ENCODE results near the gene PNMA1.
"Not testable (repeated sequence)": the region's sequence is repeated elsewhere in the genome, so short reads cannot be mapped to it uniquely, and the experiment has no call there.

Gene PNMA1

GRCh38 chr14:73712071-73712506, 2.1 kb downstream of the PNMA1 start:
- FAIRE-seq (peak; percentile 77), DNase-seq (ENCODE audit: insufficient read length, low spot score) (no peak)
- TF ChIP-seq POLR2AphosphoS5 (IDR thresholded peaks at IDR 0.05; ENCODE audit: low read depth, low read length) (no peak), POLR2A (IDR thresholded peaks at IDR 0.05; ENCODE audit: low read depth, low read length) (no peak), POU2F2 (IDR thresholded peaks at IDR 0.05; ENCODE audit: low read depth, low read length) (no peak), PAX5 (IDR thresholded peaks at IDR 0.05; ENCODE audit: insufficient read depth, low read length, severe bottlenecking) (no peak), TAF1 (IDR thresholded peaks at IDR 0.05; ENCODE audit: low read depth, low read length) (no peak), SPI1 (IDR thresholded peaks at IDR 0.05; ENCODE audit: low read depth, low read length) (no peak)

GRCh38 chr14:73710737-73711136, 3.4 kb downstream of the PNMA1 start:
- DNase-seq (ENCODE audit: insufficient read length, low spot score) (no peak), FAIRE-seq (no peak)
- TF ChIP-seq SPI1 (IDR thresholded peaks at IDR 0.05; ENCODE audit: low read depth, low read length) (no peak), PAX5 (IDR thresholded peaks at IDR 0.05; ENCODE audit: insufficient read depth, low read length, severe bottlenecking) (no peak), POLR2A (IDR thresholded peaks at IDR 0.05; ENCODE audit: low read depth, low read length) (no peak), POLR2AphosphoS5 (IDR thresholded peaks at IDR 0.05; ENCODE audit: low read depth, low read length) (0 out of 2 replicates have a peak, but pooled peaks have one; percentile 4), TAF1 (IDR thresholded peaks at IDR 0.05; ENCODE audit: low read depth, low read length) (no peak), POU2F2 (IDR thresholded peaks at IDR 0.05; ENCODE audit: low read depth, low read length) (no peak)

- no peak for DNase-seq (ENCODE audit: insufficient read length, low spot score)
- FAIRE-seq = peak; percentile 71
- TF ChIP-seq TAF1 (IDR thresholded peaks at IDR 0.05; ENCODE audit: low read depth, low read length) (no peak), POLR2AphosphoS5 (IDR thresholded peaks at IDR 0.05; ENCODE audit: low read depth, low read length) (no peak), PAX5 (IDR thresholded peaks at IDR 0.05; ENCODE audit: insufficient read depth, low read length, severe bottlenecking) (no peak), POU2F2 (IDR thresholded peaks at IDR 0.05; ENCODE audit: low read depth, low read length) (no peak), SPI1 (IDR thresholded peaks at IDR 0.05; ENCODE audit: low read depth, low read length) (no peak), POLR2A (IDR thresholded peaks at IDR 0.05; ENCODE audit: low read depth, low read length) (no peak)
Measured at GRCh38 chr14:73709904-73710469, 4.2 kb downstream of the PNMA1 start.

- DNase-seq (ENCODE audit: insufficient read length, low spot score); FAIRE-seq: not testable (repeated sequence)
Measured at GRCh38 chr14:73708076-73708475, 6.1 kb downstream of the PNMA1 start.

GRCh38 chr14:73700325-73700724, 13.9 kb downstream of the PNMA1 start:
- TF ChIP-seq POU2F2 (IDR thresholded peaks at IDR 0.05; ENCODE audit: low read depth, low read length) (no peak), PAX5 (IDR thresholded peaks at IDR 0.05; ENCODE audit: insufficient read depth, low read length, severe bottlenecking) (no peak), POLR2AphosphoS5 (IDR thresholded peaks at IDR 0.05; ENCODE audit: low read depth, low read length) (no peak), POLR2A (IDR thresholded peaks at IDR 0.05; ENCODE audit: low read depth, low read length) (no peak)
- DNase-seq (ENCODE audit: insufficient read length, low spot score) (no peak), FAIRE-seq (peak; percentile 33)

- TF ChIP-seq POU2F2 (IDR thresholded peaks at IDR 0.05; ENCODE audit: low read depth, low read length) (peak; percentile 74; the same call in 1 of the 2 replicates), POLR2A (IDR thresholded peaks at IDR 0.05; ENCODE audit: low read depth, low read length) (no peak)
- DNase-seq (ENCODE audit: insufficient read length, low spot score) (no peak), FAIRE-seq (peak; percentile 97)
Measured at GRCh38 chr14:73696466-73697400, 17.5 kb downstream of the PNMA1 start.

- no peak for TF ChIP-seq PAX5 (IDR thresholded peaks at IDR 0.05; ENCODE audit: insufficient read depth, low read length, severe bottlenecking)
- no peak for TF ChIP-seq SPI1 (IDR thresholded peaks at IDR 0.05; ENCODE audit: low read depth, low read length)
- no peak for TF ChIP-seq TAF1 (IDR thresholded peaks at IDR 0.05; ENCODE audit: low read depth, low read length)
- TF ChIP-seq POLR2AphosphoS5 (IDR thresholded peaks at IDR 0.05; ENCODE audit: low read depth, low read length) = no peak
- TF ChIP-seq POLR2A (IDR thresholded peaks at IDR 0.05; ENCODE audit: low read depth, low read length) = no peak
- TF ChIP-seq POU2F2 (IDR thresholded peaks at IDR 0.05; ENCODE audit: low read depth, low read length) = no peak
- no peak for DNase-seq (ENCODE audit: insufficient read length, low spot score)
- FAIRE-seq = no peak
Measured at GRCh38 chr14:73695997-73696396, 18.2 kb downstream of the PNMA1 start.

GRCh38 chr14:73695082-73695481, 19.1 kb downstream of the PNMA1 start:
- DNase-seq (ENCODE audit: insufficient read length, low spot score) (no peak), FAIRE-seq (no peak)
- TF ChIP-seq POU2F2 (IDR thresholded peaks at IDR 0.05; ENCODE audit: low read depth, low read length) = no peak
- TF ChIP-seq SPI1 (IDR thresholded peaks at IDR 0.05; ENCODE audit: low read depth, low read length) = no peak
- no peak for TF ChIP-seq PAX5 (IDR thresholded peaks at IDR 0.05; ENCODE audit: insufficient read depth, low read length, severe bottlenecking)
- TF ChIP-seq POLR2A (IDR thresholded peaks at IDR 0.05; ENCODE audit: low read depth, low read length) = no peak
- TF ChIP-seq TAF1 (IDR thresholded peaks at IDR 0.05; ENCODE audit: low read depth, low read length) = no peak
- no peak for TF ChIP-seq POLR2AphosphoS5 (IDR thresholded peaks at IDR 0.05; ENCODE audit: low read depth, low read length)

- DNase-seq (ENCODE audit: insufficient read length, low spot score) (no peak), FAIRE-seq (no peak)
- no peak for TF ChIP-seq PAX5 (IDR thresholded peaks at IDR 0.05; ENCODE audit: insufficient read depth, low read length, severe bottlenecking)
- no peak for TF ChIP-seq POLR2A (IDR thresholded peaks at IDR 0.05; ENCODE audit: low read depth, low read length)
- no peak for TF ChIP-seq POLR2AphosphoS5 (IDR thresholded peaks at IDR 0.05; ENCODE audit: low read depth, low read length)
- no peak for TF ChIP-seq POU2F2 (IDR thresholded peaks at IDR 0.05; ENCODE audit: low read depth, low read length)
- TF ChIP-seq SPI1 (IDR thresholded peaks at IDR 0.05; ENCODE audit: low read depth, low read length) = no peak
- TF ChIP-seq TAF1 (IDR thresholded peaks at IDR 0.05; ENCODE audit: low read depth, low read length) = no peak
Measured at GRCh38 chr14:73694083-73694482, 20.1 kb downstream of the PNMA1 start.

GRCh38 chr14:73686901-73687300, 27.3 kb downstream of the PNMA1 start:
- no peak for TF ChIP-seq TAF1 (IDR thresholded peaks at IDR 0.05; ENCODE audit: low read depth, low read length)
- no peak for TF ChIP-seq PAX5 (IDR thresholded peaks at IDR 0.05; ENCODE audit: insufficient read depth, low read length, severe bottlenecking)
- no peak for TF ChIP-seq POLR2AphosphoS5 (IDR thresholded peaks at IDR 0.05; ENCODE audit: low read depth, low read length)
- no peak for TF ChIP-seq SPI1 (IDR thresholded peaks at IDR 0.05; ENCODE audit: low read depth, low read length)
- no peak for TF ChIP-seq POU2F2 (IDR thresholded peaks at IDR 0.05; ENCODE audit: low read depth, low read length)
- TF ChIP-seq POLR2A (IDR thresholded peaks at IDR 0.05; ENCODE audit: low read depth, low read length) = no peak
- DNase-seq (ENCODE audit: insufficient read length, low spot score) (no peak), FAIRE-seq (no peak)
